ENCODE measurements around the gene CDK5R2.

CDK5R2 gene

DNA sequence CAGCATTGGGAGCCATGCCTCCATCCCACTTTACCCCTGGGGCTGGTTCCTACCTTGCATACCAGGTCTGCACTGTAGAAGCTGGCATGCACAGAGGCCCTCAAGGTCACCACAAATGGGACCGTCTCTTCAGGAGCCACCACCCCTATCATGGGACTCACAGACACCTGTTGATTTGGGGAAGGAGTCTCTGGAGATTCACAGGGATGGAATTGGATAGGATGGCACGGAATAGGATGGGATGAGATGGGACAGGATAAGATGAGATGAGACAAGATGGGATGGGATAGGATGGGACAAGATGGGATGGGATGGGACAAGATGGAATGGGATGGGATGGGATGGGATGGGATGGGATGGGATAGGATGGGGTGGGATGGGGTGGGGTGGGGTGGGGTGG is 49.8 kb downstream of the CDK5R2 start:
- no peak for DNase-seq

DNA sequence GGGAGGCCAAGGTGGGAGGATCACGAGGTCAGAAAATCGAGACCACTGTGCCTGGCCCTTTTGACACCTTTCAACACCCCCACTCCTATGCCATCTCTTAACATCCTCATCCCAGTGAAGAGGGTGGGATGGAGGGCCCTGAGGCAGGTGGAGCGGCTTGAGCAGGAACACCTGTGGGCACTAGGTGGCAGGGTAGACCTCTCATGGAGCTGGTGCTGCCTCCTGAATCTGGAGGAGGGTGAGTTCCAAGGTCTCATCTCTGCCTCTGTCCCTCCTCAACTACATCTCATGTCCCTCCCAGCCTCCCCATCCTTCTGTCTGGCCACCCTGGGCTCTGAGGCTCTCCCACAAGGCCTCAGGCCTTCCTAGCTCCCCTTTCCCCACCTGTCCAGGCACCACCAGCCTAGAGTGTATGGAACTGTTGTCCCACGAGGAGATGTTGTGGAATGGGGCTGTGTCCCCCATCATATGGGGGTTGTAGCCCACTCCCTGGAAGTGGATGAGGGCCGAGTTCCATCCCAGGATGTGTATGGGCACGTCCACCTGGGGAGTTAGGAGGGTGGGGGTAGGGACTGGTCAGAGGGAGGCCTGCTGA is 50.8 kb downstream of the CDK5R2 start:
- DNase-seq = no peak

DNA sequence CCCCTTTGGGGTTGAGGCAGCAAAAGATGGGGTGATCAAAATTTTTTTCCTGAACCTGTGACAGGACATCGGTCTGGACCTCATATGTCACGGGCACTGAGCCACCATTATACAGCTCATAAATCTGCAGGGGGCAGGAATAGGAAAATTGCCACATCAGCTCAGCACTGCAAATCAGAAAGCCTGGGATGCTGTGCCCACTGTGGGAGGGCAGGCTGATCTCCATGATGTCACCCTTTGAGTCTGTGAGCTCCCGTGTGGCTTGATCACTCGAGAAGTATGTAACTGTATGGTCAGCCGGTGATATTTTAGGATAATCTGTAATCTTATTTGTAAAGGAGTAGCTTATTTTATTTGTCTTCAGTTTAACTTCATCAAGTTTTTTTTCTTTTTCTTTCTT is 51.4 kb downstream of the CDK5R2 start:
- no peak for DNase-seq

All from stimulated activated CD4-positive, alpha-beta T cell treated with anti-CD3 and anti-CD28 coated beads, Interleukin-4, amount 100 ng/mL, for 1 hour (primary cell).